LNCAP (cell line): ENCODE results near the gene ANKRD26.

Experiments
- TF ChIP-seq, protein P1 (sequence below): fragments of 450-650 bp; IDR thresholded peaks from 2 replicates; pipeline ENCODE4 v1.5.1; 2017; ENCODE audit warnings: mild to moderate bottlenecking

Gene ANKRD26

GRCh38 chr10:27052656-27053055, 47.6 kb downstream of the ANKRD26 start:
- TF ChIP-seq, protein P1, sequence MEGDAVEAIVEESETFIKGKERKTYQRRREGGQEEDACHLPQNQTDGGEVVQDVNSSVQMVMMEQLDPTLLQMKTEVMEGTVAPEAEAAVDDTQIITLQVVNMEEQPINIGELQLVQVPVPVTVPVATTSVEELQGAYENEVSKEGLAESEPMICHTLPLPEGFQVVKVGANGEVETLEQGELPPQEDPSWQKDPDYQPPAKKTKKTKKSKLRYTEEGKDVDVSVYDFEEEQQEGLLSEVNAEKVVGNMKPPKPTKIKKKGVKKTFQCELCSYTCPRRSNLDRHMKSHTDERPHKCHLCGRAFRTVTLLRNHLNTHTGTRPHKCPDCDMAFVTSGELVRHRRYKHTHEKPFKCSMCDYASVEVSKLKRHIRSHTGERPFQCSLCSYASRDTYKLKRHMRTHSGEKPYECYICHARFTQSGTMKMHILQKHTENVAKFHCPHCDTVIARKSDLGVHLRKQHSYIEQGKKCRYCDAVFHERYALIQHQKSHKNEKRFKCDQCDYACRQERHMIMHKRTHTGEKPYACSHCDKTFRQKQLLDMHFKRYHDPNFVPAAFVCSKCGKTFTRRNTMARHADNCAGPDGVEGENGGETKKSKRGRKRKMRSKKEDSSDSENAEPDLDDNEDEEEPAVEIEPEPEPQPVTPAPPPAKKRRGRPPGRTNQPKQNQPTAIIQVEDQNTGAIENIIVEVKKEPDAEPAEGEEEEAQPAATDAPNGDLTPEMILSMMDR: no peak

- TF ChIP-seq, protein P1: no peak
Observed at GRCh38 chr10:27041196-27041595, 59.1 kb downstream of the ANKRD26 start.

- TF ChIP-seq, protein P1: no peak
Observed at GRCh38 chr10:27038168-27038567, 62.1 kb downstream of the ANKRD26 start.

- TF ChIP-seq, protein P1: no peak
Observed at GRCh38 chr10:27035163-27035562, 65.1 kb downstream of the ANKRD26 start.

DNA sequence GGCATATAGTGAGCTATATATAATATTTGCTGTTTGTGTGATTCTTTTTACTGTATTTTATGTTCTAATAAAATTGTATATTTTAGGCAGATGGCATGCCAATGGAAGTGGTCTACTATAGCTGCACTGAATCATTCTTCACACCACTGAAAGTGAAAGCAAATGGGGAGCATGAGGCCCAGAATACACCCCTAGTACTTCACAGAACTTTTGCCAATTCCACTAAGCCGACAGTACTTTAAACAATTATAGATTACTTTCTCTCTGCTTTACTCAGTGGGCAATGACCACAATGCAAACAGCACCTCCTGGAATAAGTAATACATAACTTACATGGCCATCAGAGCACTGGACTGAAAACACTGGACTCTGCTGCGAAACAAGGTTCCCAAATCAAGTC, 70.2 kb downstream of the ANKRD26 start:
- TF ChIP-seq, protein P1: no peak

DNA sequence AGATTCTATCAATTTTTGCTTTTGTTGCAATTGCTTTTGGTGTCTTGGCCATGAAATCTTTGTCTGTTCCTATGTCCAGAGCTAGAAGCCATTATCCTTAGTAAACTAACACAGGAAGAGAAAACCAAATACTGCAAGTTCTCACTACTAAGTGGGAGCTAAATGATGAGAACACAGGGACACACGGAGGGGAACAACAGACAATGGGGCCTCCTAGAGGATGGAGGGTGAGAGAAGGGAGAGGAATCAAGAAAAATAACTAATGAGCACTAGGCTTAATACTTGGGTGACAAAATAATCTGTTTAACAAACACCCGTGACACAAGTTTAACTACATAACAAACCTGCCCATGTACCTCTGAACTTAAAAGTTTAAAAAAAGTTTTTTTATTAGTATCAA, 78.2 kb downstream of the ANKRD26 start:
- TF ChIP-seq, protein P1: no peak

DNA sequence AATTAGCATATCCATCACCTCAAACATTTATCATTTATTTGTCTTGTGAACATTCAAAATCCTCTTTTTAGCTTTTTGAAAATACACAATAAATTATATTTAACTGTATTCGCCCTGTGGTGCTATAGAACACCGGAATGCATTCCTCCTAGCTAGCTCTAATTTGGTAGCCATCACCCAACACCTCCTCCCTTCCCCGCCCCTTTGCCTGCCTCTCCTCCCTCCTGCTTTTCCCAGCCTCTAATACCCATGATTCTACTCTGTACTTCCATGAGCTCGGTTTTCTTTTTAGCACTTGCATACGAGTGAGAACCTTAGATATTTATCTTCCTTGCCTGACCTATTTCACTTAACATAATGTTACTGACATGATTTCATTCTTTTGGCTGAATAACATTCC, 80.1 kb downstream of the ANKRD26 start:
- TF ChIP-seq, protein P1: no peak

DNA sequence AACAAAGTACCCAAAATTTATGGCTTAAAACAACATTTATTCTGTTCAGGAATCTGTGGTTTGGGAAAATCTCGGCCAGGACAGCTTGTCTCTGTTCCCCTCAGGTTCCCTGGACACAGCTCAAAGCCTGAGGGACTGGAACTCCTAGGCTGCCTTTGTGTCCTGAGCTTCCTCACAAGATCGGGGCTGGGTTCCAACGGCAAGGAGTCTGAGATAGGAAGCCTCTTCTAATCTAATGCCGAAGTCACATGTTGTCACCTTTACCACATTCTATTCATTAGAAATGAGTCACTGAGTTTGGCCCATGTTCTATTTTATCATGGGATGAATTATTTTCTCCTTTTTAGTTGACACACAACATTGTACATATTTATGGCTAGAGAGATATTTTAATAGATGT, 80.5 kb downstream of the ANKRD26 start:
- TF ChIP-seq, protein P1: no peak
